SK-MEL-5 (cell line): ENCODE data around the gene POLQ. TPM values are rescaled to one million over a fixed set of nuclear protein-coding genes. Genes with fewer than 3 reads are reported as not detected.
"Not testable (repeated sequence)": the region's sequence is repeated elsewhere in the genome, so short reads cannot be mapped to it uniquely, and the experiment has no call there.

Source experiments
- DNase-seq: peaks from one replicate; pipeline ENCODE4 v3.0.0-alpha.2; 2016; ENCODE audit warnings: low read depth, low spot score
- in situ Hi-C: cut with HindIII; loops from 2 replicates; pipeline ENCODE4 v1.10.0; 2016; ENCODE audit warnings: low sequenced_read_pairs, high pct_unique_total_duplicates, low pct_unique_long_range_greater_than_20kb
- total RNA-seq: library from RNA; depleted of rRNA; stranded (reverse); fragments of >200 nt; shearing (Covaris generic); gene quantifications from 2 replicates; pipeline ENCODE4 v1.2.3, GENCODE V29; 2014

POLQ gene
- total RNA-seq, 1 experiment from 2014 or later = 5.7 TPM

DNA sequence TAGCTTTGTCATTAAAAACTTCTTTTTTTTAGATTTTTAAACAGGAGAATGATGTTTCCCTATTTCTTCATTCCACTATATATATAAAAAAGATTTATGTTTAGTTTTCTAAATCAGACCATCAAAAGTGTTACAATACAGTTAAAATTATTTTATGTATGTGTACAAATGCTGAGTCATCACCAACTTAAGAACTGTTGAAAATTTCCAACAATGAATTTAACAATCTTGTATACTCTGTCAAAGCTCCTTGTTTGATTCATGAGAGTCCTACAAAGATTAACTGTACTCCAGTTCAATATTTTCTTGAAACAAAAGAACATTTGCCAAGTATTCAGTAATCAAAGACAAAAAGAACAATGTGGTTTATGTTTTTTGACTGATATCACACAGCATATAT is 82.0 kb downstream of the POLQ start:
- in situ Hi-C loops = no loop called here
- DNase-seq = no peak

DNA sequence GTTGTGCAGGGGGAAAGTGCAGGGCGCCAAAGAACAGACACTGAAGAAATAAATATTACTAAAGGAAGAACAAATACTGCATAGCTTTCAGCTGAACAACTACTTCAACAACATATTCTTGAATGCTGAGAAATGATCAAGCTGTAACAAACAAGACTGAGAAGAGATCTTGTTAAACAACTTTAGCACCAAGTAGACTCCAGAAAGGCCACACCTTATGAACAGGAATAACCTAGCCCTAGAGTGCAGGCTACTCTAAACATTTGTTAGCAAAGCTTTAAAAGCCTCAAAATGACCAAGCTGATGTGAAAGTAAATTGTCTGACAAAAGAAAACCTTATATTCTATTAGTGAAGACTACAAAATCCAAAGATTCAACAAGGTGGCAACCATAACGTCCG is 83.2 kb downstream of the POLQ start:
- in situ Hi-C loops = no loop called here
- DNase-seq = no peak

DNA sequence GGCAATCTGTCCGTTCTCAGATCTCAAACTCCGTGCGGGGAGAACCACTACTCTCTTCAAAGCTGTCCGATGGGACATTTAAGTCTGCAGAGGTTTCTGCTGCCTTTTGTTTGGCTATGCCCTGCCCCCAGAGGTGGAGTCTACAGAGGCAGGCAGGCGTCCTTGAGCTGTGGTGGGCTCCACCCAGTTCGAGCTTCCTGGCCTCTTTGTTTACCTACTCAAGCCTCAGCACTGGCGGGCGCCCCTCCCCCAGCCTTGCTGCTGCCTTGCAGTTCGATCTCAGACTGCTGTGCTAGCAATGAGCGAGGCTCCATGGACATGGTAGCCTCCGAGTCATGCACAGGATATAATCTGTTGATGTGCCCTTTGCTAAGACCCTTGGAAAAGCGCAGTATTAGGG is 94.0 kb downstream of the POLQ start:
- DNase-seq, in situ Hi-C loops: not testable (repeated sequence)

DNA sequence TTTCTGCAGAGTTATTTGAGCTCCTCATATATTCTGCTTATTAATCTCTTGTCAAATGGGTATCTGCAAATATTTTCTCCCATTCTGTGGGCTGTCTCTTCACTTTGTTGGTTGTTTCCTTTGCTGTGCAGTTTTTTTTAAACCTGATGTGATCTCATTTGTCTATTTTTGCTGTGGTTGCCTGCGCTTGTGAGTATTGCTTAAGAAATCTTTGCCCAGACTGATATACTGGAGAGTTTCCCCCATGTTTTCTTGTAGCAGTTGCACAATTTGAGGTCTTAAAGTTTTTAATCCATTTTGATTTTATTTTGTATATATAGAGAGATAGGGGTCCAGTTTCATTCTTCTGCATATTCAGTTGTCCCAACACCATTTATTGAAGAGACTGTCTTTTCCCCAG is 102.3 kb downstream of the POLQ start:
- in situ Hi-C loops = no loop called here
- DNase-seq = no peak

DNA sequence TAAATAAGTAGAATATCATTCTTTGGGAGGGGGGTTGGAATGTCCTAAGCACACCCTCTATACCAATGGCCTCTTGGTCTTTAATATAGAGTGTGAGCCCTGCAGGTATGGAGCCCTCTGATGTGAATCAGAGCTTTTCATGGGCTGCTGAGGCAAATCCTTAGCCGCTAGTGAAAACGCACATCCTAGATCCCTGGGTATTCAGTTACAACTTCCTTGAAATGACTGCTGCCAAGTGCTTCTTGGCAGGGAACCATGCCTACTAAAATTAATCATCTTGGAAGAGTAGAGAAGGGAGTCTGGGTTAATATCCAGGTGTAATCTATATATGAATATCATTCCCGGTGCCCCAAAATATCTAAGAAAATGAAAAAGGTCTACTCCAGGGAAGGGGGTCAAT is 109.1 kb downstream of the POLQ start:
- in situ Hi-C loops = no loop called here
- no peak for DNase-seq

DNA sequence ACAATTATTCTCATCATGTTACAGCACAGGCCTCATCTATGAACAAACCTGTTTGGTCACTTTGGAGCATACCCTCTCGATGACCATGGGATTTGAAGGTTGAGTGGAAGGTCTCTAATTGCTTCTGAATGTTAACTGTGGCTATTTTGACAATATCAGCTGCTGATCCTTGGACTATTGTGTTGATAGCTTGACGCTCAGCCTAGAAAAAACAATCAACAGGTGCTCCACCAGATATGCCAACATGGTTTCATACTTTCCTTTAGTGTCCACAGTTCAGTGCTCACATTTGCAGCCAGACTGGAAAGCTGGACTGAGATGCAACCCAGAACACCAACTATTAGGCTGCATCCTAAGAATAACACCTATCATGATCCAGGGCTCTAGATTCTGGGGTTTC is 109.7 kb downstream of the POLQ start:
- DNase-seq = no peak
- in situ Hi-C loops = no loop called here

DNA sequence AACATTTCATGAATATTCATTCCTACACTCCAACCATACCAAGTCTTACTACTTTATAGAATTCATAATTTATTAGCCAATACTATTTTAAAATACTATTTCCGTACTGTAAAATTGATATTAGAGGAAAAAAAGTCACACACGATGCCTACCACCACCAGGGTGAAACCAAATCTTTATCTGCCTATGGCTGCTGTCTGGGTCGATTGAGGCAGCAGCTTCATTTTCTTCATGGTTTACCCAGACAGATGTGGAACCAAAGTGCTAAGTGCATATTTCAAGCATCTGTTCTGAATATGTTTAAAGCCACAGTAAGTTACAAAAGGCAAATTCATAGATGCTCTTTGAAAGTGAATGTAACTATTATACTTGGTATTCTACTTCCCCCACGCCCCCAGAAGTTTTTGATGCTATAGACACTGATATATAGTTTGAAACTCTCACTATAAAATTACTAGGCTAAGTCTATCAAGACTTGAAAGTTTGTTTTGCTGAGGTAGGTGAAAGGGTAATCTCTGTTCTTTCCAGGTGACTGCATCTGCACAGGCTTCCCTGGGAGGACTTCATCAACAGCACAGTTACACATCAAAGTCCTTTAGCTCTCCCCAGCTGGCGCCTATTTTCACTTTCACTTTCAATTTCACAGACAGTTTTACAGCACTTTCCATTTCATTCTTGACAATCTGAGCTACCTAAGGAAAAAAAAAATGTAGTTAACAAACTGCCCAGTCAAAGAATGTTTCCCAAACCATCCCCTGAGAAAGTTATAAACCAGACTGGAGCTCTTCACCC is 113.9 kb downstream of the POLQ start:
- in situ Hi-C loops = no loop called here
- DNase-seq = peak; percentile 7

DNA sequence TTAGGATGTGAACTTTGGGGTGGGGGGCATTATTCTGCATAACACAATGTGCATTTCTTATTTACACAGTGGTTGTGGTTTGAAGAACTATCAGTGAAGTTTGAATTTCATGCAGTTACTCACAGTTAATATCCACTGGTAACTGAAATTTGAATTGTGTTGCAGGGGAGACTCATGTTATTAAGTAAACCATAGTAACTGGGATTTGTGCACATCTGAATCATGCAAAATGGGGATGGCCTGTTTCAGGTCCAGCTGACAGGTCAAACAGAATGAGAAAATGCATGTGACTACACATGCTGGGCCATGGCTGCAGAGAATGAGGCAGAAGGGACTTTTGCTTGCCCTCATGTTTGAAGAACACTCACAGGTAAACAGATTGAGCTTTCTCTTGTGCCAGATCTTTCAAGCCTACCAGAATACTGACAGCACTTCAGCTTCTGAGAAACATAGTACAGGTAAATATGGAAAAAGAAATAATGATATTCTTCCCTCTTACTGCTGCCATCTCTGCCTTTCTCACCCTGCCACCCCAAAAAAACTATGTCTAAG is 115.0 kb downstream of the POLQ start:
- DNase-seq = no peak
- in situ Hi-C loops = no loop called here

DNA sequence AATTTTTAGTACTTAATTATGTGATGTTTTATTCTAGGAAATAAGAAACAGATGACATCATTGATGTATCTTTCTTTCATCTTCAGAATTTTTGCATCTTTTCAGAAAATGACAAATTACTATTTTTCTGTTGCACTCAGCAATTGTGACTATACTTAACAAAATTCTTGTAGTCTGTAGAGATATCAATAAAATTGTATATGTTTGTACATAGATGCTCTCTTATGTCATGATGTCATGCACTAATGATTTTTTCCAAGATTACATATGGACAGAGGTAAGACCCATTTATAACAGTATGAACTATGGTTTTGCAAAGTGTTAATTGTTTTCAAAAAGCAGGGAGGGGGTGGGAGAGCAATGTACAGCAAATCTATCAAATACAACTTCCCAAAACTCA is 121.2 kb downstream of the POLQ start:
- no peak for DNase-seq
- in situ Hi-C loops = no loop called here

DNA sequence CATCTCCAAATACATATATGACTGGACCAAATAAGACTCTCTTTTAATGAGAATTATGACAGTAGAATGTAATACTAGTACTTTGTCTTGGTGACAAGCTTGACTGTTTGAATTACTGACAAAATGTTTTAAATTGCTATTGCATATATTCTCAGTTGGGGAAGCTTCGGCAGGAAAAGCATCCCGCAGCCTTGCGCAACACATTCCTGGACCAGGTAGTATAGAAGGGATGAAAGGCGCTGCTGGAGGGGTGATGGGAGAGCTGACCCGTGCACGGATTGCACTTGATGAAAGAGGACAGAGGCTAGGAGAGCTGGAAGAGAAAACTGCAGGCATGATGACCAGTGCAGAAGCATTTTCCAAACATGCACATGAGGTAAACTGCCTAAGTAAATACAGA is 127.6 kb downstream of the POLQ start:
- in situ Hi-C loops = no loop called here

DNA sequence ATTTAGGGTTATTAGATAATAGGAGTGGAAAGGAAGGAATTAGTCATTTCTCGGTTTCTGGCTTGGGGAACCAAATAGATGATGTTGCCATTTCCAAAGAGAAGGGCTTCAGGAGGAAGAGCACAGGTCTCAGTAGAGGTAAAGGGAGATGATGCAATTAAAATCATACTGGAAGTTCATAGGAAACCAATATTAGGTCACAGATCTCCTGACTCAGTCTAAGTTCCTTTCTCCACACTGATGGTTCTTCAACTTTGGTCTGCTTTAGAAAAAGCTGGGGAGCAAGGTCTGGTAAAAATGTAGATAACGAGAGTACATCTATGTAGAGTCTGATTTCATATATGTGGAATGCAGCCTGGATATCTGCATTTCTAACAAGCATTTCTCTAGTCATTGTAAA is 130.9 kb downstream of the POLQ start:
- DNase-seq = no peak
- in situ Hi-C loops = no loop called here

More for the DNA sequence above, 127.6 kb downstream of the POLQ start:
- DNase-seq = no peak

DNA sequence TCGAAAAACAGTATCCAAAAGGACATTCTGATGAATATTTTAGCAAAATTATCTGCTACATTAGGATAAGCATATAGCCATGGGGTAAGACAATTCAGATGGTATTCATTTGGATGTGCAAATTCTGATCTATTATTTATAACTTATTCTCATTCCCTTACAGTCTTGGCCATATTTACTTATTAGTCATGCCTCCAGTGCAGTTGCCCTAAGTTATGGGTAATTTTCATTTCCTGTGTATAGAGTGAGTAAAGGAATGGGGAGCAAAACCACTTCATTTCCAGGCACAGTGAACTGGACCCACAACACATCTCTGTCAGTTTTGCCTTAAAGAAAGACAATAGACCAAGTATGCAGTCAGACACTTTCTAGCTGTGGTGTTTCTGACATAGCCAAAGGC is 134.3 kb downstream of the POLQ start:
- in situ Hi-C loops = no loop called here
- no peak for DNase-seq

DNA sequence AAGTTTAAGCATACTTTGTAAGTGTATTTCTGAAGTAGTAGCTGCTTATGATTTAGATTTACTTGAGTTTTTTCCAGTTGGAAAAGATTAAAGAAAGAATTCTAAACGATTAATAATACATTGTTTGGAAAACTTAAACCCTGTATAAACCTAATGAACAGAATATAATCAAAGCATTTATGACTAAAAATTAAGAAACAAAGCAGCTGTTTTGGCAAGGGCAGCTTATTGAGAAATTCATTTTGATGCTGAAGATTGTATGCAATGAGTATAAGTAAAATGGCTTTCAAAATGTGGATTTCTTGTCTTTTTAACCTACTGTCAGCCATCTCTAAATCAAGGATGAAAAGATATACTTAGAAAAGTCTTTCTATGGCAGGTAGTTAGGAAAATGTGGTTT is 140.2 kb downstream of the POLQ start:
- no peak for DNase-seq
- in situ Hi-C loops = no loop called here

DNA sequence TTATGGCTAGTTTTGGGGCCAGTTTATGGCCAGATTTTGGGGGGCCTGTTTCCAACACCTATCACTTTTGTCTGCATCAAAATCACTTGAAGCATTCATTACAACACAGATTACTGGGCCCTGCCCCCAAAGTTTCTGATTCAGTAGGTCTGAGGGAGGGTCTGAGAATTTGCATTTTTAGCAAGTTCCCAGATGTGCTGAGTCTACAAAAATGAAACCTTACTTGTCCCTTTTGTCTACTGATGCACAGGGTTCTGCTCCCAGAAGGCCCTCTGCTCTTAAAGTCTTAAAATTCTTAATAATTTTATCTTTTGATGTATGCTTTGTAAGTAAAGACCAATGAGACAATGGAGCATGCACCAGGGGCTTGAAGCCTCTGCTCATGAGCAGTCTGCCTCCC is 146.0 kb downstream of the POLQ start:
- in situ Hi-C loops = no loop called here
- no peak for DNase-seq

DNA sequence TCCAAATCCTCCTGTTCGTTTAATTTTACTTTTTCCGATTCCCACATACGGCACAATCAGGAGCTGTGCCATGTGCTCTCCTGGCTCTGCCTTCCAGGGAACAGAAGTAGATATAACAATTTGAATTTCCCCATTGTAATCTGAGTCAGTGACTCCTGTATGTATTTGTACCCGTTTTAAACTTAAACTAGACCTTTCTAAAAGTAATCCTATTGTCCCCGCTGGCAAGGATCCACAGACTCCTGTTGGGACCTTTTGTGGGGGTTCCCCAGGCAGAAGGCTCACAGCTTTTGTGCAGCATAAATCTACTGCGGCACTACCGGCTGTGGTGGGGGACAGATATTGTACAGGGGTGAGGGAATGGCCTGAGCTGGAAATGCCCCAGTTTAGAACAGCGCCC is 147.7 kb downstream of the POLQ start:
- DNase-seq, in situ Hi-C loops: not testable (repeated sequence)

DNA sequence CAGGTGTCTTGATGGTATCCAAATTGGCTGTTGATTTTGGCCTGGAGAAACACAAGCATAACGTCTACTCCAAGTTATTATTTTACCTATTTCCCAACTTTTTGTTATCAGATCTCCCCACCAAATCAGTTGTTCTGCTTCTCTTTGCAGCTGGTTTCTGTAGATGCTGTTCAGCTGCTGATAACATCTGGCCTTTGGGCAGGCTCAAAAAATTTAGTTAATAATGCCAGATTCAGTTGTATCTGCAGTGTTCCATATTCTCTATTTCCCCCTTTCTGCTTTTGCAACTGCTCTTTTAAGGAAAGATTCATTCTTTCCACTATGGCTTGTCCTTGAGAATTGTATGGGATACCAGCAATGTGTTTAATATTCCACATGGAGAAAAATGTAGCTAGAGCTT is 149.8 kb downstream of the POLQ start:
- in situ Hi-C loops, DNase-seq: not testable (repeated sequence)

DNA sequence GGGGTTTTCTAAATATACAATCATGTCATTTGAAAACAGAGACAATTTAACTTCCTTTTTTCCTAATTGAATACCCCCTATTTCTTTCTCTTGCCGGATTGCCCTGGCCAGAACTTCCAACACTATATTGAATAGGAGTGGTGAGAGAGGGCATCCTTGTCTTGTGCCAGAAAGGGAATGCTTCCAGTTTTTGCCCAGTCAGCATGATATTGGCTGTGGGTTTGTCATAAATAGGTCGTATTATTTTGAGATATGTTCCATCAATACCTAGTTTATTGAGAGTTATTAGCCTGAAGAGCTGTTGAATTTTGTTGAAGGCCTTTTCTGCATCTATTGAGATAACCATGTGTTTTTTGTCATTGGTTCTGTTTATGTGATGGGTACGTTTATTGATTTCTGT is 157.5 kb downstream of the POLQ start:
- in situ Hi-C loops = not testable (repeated sequence)

More for the DNA sequence above, 157.5 kb downstream of the POLQ start:
- not testable (repeated sequence) for DNase-seq
